ENCODE data around the gene RNF166.
A peak's percentile ranks its signal among the peaks of the same experiment; 100 is the strongest.

RNF166 gene, protein sequence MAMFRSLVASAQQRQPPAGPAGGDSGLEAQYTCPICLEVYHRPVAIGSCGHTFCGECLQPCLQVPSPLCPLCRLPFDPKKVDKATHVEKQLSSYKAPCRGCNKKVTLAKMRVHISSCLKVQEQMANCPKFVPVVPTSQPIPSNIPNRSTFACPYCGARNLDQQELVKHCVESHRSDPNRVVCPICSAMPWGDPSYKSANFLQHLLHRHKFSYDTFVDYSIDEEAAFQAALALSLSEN

GRCh38 chr16:88706229-88706964 lies at the start of gene RNF166, which contains the start of gene CTU2:
Gene RNF166, minus strand, starts transcription at chr16:88706408. Its CDS starts 83 bp downstream, at chr16:88706325.
Gene CTU2, plus strand, starts transcription at chr16:88706503. Its CDS starts 28 bp downstream, at chr16:88706531.
- peak; percentile 94 for DNase-seq

- no peak for DNase-seq
Observed at GRCh38 chr16:88754912-88755744, 48.9 kb upstream of the RNF166 start.

- no peak for DNase-seq
Observed at GRCh38 chr16:88754109-88754911, 48.1 kb upstream of the RNF166 start.

GRCh38 chr16:88753602-88754001 lies 47.4 kb upstream of the RNF166 start:
- DNase-seq = no peak

DNA sequence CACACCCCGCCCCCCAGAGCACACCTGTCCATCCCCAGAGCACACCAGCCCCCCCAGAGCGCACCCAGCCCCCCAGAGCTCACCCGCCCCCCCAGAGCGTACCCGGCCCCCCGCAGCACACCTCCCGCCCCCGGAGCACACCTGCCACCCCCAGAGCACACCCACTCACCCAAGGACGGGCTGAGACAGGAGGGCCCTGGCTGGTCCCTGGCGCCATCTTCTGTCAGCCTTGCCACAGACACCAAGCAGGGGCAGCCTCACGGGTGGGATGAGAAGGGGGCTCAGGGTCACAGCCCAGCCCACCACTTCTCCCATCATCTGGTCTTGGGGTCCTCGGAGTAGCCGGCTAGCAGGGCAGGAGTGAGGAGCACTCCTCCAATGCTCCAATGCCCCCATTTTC lies 47.0 kb upstream of the RNF166 start:
- DNase-seq = no peak

GRCh38 chr16:88752386-88753002 lies 46.3 kb upstream of the RNF166 start:
- no peak for DNase-seq

DNA sequence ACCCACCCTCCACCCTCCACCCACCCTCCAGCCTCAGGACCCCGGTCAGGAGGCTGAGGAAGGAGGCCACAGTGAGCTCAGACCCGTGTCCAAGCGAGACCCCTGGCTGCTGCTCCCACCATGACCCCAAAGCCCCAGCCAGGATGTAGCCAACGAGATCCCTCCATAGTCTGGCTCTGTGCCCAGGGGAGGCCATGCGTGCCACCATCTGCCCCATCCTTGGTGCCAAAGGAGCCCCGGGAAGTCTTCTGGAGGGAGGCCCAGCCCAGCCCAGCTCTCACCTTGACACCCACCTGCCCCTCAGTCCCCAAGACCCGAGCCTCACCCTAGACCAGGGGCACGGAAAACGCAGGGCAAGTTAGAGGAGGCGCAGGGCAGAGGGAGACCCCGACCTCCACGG lies 44.6 kb upstream of the RNF166 start:
- no peak for DNase-seq

DNA sequence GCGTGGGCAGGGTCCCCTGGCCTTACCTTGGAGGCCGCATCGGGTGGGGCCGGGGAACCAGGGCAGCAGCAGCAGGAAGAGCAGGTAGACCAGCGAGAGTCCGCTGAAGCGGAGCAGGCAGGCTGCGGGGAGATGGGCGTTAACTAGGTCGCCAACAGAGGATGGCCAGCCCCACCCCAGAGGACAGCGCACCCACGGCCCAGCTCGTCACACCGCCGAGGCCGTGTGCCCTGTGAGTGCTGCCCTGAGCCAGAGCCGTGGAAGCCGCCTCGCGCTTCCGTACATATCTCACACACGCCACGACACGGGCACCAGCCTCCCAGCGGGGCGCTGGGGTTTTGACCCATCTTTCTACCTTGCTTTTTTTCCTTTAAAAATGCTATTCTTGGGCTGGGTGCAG lies 43.1 kb upstream of the RNF166 start:
- DNase-seq = no peak

- no peak for DNase-seq
Observed at GRCh38 chr16:88748364-88748763, 42.2 kb upstream of the RNF166 start.

DNA sequence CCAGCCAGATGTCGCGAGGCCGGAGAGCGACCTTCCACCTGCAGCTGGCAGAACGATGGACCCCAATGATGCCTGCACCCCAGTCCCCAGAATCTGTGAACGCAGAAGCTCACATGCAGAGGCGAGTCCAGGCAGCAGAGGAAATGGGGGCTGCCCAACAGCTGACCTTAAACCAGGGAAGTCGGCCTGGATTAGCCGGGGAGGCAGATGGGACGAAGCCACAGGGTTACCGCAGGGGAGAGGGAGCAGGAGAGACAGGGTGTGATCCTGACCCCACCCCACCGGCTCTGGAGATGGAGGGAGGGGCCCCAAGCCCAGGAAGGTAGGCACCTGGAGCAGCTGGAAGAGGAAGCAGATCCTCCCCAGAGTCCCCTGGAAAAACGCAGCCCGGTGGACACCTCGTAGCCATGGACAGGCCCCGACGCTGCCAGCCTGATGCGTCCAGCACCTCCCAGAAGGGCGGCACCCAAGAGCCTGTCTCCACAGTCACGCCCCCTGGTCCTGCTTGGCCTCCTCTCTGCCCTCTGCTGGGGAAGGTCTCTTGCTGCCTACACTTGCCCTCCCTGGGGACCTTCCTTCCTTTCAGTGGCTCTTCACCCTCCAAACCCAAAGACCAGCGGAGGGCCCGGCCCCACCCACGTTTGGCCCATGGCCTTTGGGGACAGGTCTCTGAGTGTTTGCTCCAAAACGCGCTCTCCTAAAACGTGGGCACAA lies 41.5 kb upstream of the RNF166 start:
- DNase-seq = no peak

DNA sequence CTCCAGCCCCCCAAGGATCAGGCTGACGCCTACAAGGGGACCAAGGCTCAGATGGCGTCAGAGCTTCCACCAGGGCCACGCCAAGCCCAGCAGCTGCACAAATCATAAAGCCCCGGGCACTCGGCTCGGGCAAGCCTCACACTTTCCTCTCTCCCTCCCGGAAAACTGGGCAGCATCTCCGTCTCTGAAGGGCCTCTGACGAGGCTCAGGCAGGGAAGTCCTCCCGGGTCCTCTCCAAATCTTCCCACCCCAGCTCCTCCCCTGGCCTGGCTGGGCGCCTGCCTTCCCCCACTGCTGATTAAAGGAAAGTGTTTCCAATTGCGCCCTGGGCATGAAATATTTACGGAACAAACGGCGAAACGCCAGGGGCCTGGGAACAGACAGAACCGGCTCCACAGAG lies 40.3 kb upstream of the RNF166 start:
- no peak for DNase-seq

GRCh38 chr16:88744577-88745521 lies 38.6 kb upstream of the RNF166 start:
- no peak for DNase-seq

- peak; percentile 76 for DNase-seq
Observed at GRCh38 chr16:88743693-88744576, 37.7 kb upstream of the RNF166 start.

- DNase-seq = no peak
Observed at GRCh38 chr16:88742896-88743605, 36.8 kb upstream of the RNF166 start.

- DNase-seq = no peak
Observed at GRCh38 chr16:88741368-88741767, 35.2 kb upstream of the RNF166 start.

- DNase-seq = no peak
Observed at GRCh38 chr16:88740727-88741055, 34.5 kb upstream of the RNF166 start.

GRCh38 chr16:88739977-88740726 lies 33.9 kb upstream of the RNF166 start:
- DNase-seq = no peak

All from stimulated activated CD4-positive, alpha-beta T cell treated with anti-CD3 and anti-CD28 coated beads, Interleukin-12 subunit alpha, Interleukin-12 subunit beta, amount 100 ng/mL, for 4 hours (primary cell).